ENCODE data around the gene DLL3.
"Not testable (repeated sequence)": the region's sequence is repeated elsewhere in the genome, so short reads cannot be mapped to it uniquely, and the experiment has no call there.

DLL3 gene, protein sequence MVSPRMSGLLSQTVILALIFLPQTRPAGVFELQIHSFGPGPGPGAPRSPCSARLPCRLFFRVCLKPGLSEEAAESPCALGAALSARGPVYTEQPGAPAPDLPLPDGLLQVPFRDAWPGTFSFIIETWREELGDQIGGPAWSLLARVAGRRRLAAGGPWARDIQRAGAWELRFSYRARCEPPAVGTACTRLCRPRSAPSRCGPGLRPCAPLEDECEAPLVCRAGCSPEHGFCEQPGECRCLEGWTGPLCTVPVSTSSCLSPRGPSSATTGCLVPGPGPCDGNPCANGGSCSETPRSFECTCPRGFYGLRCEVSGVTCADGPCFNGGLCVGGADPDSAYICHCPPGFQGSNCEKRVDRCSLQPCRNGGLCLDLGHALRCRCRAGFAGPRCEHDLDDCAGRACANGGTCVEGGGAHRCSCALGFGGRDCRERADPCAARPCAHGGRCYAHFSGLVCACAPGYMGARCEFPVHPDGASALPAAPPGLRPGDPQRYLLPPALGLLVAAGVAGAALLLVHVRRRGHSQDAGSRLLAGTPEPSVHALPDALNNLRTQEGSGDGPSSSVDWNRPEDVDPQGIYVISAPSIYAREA

DNA sequence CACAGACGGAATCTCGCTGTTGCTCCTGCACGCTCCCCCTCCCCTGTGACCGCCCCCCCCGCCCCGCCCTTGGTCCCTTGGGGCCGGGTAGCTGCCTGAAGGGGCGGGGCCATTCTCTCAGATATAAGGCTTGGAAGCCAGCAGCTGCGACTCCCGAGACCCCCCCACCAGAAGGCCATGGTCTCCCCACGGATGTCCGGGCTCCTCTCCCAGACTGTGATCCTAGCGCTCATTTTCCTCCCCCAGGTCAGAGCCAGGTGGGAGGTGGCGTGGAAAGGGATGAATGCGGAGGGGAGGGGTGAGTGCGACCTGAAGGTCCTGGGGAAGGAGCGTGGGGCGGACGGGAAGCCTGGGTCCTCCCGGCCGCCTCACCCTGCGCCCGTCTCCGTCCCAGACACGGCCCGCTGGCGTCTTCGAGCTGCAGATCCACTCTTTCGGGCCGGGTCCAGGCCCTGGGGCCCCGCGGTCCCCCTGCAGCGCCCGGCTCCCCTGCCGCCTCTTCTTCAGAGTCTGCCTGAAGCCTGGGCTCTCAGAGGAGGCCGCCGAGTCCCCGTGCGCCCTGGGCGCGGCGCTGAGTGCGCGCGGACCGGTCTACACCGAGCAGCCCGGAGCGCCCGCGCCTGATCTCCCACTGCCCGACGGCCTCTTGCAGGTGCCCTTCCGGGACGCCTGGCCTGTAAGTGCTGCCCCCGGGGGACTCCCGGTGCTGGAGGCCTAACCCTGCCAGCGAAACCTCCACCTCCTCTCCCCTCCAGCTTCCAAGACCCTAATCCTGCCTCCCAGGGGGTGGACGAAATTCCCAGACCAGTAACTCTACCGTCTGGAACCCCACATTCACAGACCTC lies at the start of gene DLL3:
Gene DLL3, plus strand, starts transcription at position 150 of the 845 bp plus-strand sequence. Its CDS starts 28 bp downstream, at position 178.
- DNase-seq, result no peak

DNA sequence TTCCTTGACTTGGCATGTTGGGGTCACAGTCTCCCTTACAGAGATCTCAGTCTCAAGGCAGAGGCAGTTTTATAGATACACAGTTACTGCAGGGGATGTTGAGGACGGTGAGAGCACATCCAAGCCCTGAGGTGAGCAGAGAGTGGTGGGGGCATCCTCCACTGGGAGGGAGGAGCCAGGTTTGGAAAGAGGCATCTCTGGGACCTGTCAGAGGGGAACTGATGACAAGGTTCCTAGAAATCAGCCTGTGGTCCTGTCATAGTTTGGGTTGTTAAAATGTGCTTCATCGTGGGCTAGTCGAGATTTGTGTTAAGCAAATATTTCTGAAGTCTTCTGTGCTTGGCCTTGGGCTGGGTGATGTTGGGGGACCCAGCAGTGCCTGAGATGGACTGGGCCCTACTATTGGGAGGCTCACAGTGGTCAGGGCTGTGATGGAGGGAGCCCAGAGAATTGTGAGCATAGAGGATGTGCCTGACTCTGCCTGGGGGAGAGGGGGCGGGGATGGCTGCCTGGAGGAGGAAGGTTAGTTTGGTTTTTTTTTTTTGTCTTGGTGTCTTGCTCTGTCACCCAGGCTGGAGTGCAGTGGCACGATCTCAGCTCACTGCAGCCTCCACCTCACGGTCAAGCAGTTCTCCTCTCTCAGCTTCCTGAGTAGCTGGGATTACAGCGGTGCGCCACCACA lies 49.5 kb upstream of the DLL3 start:
- no peak for DNase-seq

DNA sequence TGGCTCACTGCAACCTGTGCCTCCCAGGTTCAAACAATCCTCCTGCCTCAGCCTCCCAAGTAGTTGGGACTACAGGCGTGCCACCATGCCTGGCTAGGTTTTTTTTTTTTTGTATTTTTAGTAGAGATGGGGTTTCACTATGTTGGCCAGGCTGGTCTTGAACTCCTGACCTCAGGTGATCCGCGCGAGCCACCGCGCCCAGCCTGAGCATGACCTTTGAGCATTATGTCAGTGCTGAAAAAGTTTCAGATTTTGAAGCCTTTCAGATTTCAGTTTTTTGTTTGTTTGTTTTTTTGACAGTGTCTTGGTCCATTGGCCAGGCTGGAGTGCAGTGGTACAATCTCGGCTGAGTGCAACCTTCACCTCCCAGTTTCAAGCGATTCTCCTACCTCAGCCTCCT lies 47.5 kb upstream of the DLL3 start:
- not testable (repeated sequence) for DNase-seq

DNA sequence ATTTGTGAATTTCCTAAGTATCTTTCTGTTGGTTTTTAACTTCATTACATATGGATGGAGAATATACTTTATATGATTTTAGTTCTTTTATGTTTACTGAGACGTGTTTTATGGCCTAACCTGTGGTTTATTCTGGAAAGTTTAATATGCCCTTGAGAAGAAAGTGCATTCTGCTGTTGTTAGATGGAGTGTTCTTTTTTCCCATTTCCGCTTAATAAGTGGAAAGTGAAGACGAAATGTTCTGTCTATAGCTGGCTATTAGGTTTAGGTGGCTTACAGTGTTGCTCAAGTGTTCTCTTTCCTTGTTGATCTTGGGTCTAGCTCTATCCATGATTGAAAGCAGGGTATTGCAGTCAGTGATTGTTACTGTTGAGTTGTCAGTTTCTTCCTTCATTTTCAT lies 35.3 kb upstream of the DLL3 start:
- no peak for DNase-seq

DNA sequence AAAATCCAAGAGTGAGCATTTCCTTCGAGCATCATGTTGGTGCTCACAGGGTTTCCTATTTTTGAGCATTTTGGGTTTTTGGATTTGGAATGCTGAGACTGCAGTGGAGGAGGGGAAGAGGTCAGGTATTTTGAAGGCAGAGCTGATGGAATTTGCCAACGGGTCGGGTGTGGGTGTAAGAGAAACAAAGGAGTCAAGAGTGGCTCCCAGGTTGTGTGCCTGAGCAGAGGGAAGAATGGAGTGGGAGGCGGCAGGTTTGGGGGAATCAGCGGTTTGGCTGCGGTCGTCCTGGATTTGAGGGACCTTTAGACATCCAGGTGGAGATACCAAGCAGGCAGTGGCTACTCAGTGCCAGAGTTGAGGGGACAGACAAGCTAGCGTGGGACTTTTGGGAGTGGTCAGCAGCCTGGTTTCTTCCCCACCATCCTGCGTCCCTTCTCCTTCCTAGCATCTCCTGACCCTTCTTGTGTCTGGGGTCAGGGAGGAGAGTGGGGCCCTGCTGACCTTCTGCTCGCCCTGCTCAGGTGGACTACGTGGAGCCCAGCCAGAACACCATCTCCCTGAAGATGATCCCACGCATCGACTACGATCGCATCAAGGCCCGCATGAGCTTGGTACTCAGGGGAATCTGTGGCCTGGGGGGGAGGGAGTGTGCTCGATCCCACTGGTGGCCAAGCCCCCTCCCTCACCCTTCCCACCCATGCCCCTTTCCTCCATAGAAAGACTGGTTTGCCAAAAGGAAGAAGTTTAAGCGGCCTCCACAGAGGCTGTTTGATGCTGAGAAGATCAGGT lies 32.6 kb upstream of the DLL3 start:
- DNase-seq, result no peak

DNA sequence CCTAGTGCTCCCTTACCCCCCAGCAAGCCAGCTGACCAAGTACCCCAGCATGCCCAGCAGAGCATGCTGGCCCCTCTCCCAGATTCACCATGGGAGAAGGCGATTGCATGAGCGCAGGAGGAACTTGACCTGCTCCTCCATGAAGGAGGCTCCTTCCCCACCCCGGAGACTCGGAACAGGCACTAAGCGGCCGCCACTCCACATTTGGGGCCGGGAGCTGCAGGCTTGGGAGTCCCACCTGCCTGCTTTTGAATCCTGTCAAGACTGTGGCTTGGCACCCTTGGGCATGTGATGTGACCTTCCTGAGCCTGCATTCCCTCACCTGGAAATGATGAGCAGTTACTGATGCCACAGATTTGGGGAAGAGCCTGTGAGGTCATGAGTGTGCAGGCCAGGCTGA lies 30.8 kb upstream of the DLL3 start:
- no peak for DNase-seq

DNA sequence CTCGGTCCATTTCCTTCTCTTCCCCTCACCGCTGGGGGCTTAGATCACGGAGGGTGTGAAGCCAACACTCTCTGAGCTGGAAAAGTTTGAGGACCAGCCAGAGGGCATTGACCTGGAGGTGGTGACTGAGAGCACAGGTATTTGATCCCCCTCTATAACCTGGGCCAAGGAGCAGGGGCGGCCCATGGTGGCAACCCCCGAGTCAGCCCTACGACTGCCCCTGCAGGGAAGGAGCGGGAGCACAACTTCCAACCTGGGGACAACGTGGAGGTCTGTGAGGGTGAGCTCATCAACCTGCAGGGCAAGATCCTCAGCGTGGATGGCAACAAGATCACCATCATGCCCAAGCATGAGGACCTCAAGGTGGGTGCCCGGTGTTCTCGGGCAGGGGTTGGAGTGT lies 29.7 kb upstream of the DLL3 start:
- no peak for DNase-seq

DNA sequence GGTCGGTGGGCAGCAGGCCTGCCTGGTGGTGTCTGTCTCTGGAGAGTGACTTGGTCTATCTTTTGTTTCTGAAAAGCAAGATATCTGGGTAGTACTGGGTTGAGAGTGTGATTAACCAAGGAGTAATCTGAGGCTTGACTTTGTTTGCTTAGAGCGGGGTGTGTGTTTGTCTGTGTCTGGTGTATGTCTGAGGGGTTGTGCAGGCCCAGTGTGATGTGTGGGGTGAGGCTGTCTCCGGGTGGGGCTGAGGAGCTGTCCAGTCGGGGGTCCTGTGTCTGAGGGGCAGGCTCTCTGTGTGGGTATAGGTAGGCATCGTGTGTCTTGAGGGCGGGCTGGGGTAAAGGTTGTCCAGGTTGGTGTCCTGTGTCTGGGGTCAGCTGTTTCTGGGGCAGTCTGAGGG lies 29.2 kb upstream of the DLL3 start:
- no peak for DNase-seq

DNA sequence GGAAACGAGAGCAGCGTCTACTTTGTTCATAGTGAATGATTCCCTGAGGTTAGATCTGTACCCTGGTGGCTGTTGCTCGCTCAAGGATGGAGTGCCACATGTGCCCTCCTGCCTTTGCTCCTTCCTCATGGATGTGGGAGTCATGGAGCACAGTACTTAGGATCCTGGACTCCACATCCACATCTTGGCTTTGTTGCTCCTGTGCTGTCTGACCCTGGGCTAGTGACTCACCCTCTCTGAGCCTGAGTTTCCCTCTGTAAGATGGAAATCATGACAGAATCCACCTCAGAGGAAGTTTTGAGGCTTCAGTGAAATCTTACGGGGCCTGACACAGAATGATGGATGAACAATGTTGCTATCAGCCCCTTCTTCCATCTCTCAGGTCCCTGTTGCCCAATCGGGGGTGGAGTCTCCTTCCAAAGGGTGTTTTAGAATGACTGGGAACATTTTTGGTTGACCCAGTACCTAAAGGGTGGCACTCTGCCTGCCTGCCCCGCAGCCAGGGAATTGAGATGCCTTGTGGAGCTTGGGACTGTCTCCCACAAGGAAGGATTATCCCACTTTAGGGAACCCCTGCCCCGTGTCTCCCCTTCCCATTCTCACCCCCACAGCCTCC lies 27.9 kb upstream of the DLL3 start:
- no peak for DNase-seq

DNA sequence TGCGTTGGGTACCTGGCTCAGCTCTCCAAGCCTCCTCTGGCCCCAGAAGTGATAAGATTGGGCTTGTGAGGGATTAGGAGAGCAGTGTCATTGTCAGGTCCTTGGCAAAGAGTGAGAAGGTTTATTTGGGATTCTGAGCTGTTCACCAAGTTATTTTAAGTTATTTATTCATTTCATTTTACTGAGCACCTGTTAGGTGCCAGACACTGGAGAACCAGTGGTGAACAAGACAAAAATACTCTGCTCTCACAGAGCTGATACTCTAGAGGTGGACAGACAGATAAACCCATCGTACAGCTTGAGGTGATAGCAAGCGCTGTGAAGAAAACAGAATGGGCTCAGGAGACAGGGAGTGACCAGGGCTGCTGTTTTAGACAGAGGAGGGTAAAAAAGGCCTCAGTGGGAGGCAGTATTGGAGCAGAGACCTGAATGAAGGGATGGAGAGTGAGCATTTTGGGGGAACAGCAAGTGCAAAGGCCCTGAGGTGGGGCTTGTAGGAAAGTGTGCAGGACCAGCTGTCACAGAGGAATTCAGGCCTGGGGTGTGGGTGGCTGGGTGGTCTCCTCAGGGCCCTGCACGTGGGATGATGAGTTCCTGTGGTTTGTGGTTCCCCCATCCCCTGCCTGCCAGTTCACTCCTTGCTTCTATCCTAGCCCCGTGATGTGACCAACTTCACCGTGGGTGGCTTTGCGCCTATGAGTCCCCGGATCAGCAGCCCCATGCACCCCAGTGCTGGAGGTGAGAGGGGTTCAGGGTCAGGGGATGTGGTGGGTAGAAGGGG lies 26.8 kb upstream of the DLL3 start:
- no peak for DNase-seq

DNA sequence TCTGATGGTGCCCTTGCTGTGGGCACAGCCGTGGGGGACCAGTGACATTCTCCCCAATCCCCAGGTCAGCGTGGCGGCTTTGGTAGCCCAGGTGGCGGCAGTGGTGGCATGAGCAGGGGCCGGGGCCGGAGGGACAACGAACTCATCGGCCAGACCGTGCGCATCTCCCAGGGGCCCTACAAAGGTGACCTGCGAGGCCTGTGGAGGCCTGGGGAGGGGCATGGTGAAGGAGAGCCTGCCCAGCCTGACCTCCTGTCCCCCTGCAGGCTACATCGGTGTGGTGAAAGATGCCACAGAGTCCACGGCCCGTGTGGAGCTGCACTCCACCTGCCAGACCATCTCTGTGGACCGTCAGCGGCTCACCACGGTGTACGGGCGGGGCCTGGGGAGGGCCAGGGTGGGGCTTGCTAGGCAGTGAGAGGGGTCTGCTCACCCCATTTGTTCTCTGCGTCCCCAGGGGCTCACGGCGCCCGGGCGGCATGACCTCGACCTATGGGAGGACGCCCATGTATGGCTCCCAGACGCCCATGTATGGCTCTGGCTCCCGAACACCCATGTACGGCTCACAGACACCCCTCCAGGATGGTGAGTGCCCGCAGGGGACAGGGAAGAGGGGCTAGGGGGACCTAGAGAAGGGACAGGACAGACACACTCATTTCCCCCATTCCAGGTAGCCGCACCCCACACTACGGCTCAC lies 25.9 kb upstream of the DLL3 start:
- no peak for DNase-seq

DNA sequence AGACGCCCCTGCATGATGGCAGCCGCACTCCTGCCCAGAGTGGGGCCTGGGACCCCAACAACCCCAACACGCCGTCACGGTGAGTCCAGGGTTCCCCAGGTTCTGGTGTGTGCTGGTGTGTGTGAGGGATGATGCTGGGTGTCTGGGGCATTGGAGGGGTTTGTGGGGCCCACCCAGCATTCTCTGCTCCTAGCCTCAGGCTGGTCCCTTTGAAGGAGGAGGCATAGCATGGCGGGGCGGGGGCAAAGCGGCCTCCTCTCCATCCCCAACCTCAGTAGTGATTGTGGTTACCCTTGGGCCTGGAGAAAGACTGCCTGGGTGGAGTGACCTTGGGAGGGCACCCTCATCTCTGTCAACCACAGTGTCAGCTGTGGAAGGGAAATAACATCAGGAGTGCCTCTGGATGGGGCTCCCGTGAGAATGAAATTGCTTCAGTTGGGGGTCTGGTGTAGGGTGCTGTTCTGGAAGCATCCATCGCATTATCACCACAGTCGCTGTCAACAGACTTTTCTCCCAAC lies 25.2 kb upstream of the DLL3 start:
- no peak for DNase-seq

DNA sequence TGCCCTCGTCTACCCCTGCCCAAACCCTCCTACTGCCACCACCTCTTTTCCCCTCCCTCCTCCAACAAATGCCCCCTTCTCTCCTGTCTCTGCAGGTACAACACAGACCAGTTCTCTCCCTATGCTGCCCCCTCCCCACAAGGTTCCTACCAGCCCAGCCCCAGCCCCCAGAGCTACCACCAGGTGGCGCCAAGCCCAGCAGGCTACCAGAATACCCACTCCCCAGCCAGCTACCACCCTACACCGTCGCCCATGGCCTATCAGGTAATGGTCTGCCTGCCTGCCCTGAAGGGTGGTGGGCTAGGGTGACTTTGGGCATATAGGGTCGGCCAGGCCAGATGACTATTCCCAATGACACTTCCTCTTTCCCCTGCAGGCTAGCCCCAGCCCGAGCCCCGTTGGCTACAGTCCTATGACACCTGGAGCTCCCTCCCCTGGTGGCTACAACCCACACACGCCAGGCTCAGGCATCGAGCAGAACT lies 24.6 kb upstream of the DLL3 start:
- DNase-seq, result no peak

DNA sequence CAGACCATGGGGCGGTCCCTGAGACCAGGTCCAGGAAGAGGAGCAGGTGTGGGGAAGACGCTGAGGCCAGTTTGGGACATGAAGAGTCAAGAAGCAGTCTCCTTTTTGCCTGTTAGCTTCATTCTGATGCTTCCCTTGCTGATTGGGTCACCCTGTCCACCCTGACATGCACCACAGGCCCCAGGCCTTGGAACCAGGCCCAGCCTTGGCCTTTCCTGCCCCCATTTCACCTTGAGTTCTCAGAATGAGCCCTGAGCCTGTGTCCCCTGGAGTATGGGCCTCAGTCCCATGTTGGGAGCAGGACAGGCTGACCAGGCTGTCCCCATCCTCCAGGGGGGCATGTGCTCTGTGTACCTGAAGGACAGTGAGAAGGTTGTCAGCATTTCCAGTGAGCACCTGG lies 23.0 kb upstream of the DLL3 start:
- DNase-seq, result no peak

DNA sequence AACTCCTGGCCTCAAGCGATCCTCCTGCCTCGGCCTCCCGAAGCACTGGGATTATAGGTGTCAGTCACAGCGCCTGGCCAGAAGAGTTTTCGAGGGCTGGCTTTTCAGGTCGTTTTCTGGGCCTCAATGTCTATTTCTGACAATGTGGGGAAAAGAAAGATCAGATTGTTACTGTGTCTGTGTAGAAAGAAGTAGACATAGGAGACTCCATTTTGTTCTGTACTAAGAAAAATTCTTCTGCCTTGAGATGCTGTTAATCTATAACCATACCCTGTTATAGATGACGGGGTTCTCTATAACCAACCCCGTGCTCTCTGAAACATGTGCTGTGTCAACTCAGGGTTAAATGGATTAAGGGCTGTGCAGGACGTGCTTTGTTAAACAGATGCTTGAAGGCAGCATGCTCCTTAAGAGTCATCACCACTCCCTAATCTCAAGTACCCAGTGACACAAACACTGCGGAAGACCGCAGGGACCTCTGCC lies 19.4 kb upstream of the DLL3 start:
- DNase-seq, result not testable (repeated sequence)

DNA sequence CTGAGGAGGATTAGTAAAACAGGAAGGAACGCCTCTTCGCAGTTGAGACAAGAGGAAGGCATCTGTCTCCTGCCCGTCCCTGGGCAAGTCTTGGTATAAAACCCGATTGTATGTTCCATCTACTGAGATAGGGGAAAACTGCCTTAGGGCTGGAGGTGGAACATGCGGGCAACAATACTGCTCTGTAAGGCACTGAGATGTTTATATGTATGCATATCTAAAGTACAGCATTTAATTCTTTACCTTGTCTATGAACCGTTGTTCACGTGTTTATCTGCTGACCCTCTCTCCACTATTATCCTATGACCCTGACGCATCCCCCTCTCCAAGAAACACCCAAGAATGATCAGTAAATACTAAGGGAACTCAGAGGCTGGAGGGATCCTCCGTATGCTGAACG lies 18.8 kb upstream of the DLL3 start:
- no peak for DNase-seq

DNA sequence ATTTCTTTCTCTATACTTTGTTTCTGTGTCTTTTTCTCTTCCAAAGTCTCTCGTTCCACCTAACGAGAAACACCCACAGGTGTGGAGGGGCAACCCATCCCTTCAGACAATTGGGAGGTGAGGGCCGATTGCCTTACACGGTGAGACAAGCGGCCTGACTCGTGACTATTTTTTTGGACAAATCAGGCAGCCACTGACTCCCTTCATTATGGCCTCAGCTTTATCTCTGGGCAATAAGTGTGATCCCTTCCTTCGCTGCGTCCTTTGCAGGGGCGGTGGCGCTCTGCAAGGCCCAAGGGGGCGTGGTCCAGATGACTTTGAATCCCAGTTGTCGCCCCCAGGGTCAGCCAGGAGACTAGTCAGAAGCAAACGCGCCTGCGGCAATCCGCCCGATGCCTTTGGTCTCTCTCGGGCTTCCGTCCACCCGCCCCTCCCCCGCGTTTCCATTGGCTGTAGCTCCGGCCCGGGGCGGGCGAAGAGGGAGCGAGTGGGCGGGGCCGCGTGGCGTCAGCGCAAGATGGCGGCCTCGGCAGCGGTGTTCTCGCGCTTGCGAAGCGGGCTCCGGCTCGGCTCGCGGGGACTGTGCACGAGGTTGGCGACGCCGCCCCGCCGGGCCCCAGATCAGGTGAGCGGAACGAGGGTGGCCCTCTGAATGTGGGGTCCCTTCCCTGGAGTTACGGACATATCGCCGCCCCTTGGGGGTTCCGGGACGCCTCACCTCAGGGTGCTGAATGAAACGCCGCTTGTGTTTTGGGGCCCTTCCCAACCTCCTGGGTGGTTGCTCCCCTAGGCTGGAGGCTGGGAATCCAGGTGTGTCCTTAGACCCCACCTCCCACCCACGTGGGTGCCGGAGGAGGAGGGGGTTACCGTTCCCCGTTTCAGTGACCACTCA lies 18.2 kb upstream of the DLL3 start, which contains the start of gene TIMM50:
Gene TIMM50, plus strand, starts transcription at position 502 of the 892 bp plus-strand sequence. Its CDS starts 16 bp downstream, at position 518.
- peak; percentile 89 for DNase-seq

DNA sequence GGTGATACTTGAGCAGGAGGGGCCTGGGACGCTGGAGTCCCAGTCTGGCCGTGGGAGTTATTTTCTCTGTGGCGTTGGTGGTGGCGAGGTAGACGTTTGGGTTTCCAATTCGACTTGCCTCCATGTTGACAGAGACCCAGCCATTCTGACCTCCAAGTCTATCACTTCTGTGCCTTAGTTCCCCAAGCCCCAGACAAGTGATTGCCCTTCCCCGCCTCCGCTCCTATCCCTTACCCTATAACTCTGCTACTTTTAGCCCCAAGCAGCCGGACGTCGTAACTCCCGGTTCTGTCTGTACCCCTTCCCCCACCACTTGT lies 17.6 kb upstream of the DLL3 start:
- DNase-seq, result no peak

DNA sequence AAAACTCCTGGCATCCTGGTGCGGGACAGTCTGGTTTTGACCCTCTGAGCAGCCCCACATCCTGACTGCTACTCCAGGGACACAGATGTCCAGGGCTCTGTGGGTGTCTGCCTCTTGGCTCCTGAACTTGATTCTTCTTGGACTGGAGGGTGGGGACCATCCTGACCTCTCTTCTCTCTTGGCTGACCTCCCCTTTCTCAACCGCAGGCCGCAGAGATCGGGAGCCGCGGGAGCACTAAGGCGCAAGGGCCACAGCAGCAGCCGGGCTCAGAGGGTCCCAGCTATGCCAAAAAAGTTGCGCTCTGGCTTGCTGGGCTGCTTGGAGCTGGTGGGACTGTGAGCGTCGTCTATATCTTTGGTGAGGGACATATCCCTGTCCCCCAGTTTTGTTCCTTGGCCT lies 17.1 kb upstream of the DLL3 start:
- no peak for DNase-seq
